NCI-H1930 (cell line): ENCODE results near the gene NPLOC4.
A peak's percentile ranks its signal among the peaks of the same experiment; 100 is the strongest.
"Not testable (repeated sequence)": the region's sequence is repeated elsewhere in the genome, so short reads cannot be mapped to it uniquely, and the experiment has no call there.

Experiments used
- DNase-seq, 2 experiments: peaks; one replicate each; lab custom pipeline; 2025; lab: John Stamatoyannopoulos, UW

Gene NPLOC4

DNA sequence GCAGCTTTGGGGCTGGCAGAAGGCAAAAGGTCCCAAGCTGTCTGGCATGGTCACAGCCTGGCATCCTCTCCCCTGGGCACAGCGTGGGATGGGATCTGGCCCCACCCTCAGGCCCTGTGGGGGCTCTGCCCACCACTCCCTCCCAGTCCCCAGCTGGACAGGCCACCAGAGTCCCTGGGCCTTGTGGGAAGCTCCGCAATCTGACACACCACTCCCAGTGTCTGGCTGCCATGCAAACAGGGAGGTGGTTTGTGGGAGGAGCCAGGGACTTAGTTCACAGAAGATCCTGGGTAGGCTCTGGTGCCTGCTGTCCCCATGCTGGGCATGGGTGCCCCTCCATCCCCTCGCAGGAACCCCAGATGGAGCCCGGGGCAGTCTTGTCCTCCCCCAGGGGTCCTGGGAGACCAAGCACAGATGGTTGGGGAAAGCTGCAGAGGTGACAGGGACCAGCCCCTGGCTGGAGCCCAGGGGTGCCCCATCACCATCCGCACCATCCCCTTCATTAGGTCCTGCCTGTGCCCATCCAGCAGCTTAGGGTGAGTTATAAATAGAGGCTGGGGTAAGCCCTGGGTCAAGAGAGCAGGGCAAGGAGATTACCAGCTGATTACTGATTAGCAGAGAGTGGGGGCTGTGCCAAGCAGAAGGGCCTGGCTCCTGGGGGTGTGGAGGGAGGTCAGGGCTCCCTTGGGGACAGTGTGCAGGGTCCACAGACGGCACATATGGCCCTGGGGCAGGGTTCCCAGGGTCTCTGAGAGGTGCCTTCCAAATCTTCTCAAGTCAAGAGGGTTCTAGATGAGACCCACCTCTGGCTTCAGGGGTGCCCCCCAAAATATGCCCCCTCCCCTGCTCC lies 102.5 kb downstream of the NPLOC4 start:
- DNase-seq, result peak in 1 of 2 experiments; percentile 23

DNA sequence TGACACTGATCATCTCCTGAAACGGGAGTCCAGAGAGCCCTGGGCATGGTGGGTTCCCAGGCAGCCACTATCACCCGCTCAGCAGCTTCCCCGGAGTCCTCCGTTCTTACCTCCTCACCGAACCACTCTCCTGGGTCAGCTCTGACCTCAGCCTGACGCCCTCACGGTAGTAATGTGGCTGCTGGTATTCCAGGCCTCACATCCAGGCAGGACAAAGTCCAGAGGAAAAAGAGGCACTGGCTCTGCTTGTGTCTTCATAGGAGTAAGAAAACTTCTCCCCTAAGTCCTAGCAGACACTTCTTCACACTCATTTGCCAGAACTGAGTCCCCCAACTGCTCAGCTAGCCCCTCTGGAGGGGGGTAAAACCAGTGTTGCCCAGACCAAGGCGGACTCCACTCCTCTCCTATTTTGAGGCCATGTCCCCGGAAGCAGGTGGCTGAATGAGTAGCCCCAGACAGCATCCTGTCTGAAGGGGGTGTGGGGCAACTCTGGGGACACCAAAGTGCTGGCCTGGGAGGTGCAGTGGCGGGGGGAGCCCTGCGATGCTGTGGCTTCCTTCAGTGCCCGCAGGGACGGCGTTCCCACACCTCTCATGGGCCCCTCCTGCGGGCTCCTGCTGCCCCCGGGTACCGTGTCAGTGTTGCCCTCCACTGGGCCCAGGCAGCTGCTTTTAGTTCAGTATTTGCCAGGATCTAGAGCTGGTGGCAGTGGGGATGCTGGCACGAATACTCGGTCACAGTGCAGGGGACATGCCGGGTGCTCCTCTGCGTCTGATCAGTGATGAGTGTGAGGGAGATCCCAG lies 103.4 kb downstream of the NPLOC4 start:
- no peak for DNase-seq

DNA sequence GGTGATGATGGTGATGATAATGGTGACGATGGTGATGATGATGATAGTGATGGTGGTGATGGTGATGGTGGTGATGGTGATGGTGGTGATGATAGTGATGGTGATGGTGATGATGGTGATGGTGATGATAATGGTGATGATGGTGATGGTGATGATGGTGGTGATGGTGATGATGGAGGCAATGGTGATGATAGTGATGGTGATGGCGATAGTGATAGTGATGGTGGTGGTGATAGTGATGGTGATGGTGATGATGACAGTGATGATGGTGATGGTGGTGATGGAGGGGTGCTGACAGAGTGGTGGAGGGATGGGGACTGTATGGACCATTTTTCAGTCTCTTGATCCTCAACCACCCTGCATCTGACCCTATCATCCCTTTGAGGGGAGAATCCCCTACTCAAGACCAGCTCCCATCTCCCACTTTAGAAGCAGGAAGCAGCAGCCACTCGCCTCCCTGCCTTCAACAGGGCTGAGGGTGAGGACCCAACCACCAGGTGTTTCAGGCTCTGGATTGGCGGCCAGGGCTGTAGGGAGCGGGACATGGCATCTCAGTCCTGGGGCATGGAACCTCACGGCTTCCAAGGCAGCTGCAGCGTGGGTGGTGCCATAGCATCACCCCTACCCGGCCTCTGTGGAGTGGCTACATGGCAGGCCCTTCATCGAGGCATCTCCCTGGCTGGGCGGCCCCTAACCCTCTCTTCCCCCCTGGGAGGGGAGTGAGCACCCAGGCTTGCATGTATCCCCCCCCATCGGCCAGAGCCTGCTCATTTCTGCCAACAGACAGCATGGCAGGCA lies 104.2 kb downstream of the NPLOC4 start:
- DNase-seq, result no peak

DNA sequence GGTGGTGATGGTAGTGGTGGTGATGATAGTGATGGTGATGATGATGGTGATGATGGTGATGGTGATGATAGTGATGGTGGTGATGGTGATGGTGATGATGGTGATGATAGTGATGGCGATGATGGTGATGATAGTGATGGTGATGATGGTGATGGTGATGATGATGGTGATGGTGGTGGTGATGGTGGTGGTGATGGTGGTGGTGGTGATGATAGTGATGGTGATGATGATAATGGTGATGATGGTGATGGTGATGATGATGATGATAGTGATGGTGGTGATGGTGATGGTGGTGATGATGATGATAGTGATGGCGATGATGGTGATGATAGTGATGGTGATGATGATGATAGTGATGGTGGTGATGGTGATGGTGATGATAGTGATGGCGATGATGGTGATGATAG lies 104.9 kb downstream of the NPLOC4 start:
- DNase-seq, result not testable (repeated sequence)

DNA sequence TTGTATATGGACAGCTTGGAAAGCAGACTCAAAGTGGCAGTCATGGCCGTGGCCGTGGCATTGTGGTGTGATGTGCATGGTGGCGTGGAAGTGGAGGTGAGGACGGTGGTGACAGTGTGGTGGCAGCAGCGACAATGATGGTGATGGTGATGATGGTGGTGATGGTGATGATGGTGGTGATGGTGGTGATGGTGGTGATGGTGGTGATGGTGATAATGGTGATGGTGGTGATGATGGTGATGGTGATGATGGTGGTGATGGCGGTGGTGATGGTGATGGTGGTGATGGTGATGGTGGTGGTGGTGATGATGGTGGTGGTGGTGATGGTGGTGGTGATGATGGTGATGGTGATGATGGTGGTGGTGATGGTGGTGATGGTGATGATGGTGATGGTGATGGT lies 105.9 kb downstream of the NPLOC4 start:
- not testable (repeated sequence) for DNase-seq

DNA sequence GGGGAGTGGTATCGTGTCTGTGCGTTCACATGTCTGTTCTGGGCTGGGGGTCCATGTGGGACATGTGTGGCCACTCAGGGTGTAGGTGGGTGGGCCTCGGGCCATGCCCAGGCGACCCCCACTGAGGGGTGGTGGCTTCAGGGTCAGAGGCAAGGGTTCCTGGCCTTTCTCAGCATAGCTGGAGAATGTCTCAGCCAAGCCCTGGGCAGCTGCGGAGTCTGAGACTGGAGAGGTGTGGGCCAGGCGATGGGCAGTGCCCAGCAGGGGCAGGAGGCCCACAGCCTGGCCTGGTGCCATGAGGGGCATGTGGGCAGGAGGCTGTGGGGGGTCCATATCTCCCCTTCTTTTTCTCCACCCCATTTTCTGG lies 107.5 kb downstream of the NPLOC4 start:
- DNase-seq, result no peak

DNA sequence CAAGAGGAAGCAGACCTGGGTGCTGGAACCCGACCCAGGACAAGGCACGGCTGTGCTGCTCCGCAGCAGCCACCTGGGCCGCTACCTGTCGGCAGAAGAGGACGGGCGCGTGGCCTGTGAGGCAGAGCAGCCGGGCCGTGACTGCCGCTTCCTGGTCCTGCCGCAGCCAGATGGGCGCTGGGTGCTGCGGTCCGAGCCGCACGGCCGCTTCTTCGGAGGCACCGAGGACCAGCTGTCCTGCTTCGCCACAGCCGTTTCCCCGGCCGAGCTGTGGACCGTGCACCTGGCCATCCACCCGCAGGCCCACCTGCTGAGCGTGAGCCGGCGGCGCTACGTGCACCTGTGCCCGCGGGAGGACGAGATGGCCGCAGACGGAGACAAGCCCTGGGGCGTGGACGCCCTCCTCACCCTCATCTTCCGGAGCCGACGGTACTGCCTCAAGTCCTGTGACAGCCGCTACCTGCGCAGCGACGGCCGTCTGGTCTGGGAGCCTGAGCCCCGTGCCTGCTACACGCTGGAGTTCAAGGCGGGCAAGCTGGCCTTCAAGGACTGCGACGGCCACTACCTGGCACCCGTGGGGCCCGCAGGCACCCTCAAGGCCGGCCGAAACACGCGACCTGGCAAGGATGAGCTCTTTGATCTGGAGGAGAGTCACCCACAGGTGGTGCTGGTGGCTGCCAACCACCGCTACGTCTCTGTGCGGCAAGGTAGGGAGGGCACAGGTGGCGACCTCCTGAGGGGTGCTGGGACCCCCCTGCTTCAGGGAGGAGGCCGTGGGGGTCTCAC lies 108.1 kb downstream of the NPLOC4 start:
- no peak for DNase-seq

DNA sequence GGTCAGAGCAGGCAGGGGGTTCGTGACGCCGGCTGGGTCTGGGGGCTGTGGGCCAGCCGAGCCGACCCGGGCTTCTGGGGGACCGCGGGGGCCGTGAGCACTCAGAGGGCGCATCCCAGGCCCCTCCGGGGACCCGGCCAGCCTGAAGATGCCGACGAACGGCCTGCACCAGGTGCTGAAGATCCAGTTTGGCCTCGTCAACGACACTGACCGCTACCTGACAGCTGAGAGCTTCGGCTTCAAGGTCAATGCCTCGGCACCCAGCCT lies 108.6 kb downstream of the NPLOC4 start:
- no peak for DNase-seq

DNA sequence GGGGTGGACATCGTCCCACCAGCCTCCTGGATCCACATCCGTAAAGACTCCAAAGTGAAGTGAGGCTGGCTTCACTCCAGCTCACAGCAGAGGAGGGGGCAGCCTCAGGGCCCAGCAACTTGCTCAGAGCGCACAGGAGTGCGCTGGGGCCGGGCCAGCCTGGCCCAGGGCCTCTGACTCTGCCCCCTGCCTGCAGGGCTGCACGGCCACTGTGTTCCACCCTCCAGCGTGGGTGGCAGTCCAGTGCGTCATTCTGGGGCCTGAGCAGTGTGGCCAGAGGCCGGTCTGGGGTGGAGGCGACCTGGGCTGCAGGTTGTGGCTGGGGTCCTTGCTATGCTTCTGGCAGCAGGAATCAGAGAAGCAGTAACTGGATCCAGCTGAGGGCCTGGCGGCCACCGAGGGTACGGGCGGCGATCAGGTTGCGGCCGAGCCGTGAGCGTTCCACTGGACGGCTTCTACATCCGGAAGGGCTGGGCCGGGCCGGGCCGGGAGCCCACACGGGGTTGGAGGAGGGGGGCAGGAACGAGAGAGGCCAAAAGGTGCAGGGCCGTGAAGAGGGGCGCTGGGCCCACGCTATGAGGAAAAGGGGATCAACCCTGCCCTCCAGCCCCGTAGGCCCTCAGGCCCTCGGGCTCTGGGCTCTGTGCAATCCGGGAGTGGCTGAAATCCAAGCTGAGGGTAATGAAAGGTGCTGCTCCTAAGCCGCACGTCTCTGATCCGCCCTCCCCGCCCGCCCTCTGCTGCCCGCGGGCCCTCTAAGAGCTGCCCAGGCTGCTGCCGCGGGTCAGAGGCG lies 109.1 kb downstream of the NPLOC4 start, which contains the start of gene FSCN2:
FSCN2 (plus strand) TSS at position 787 of the 793 bp plus-strand sequence. CDS start 155 bp downstream, outside the sequence.
- no peak for DNase-seq

DNA sequence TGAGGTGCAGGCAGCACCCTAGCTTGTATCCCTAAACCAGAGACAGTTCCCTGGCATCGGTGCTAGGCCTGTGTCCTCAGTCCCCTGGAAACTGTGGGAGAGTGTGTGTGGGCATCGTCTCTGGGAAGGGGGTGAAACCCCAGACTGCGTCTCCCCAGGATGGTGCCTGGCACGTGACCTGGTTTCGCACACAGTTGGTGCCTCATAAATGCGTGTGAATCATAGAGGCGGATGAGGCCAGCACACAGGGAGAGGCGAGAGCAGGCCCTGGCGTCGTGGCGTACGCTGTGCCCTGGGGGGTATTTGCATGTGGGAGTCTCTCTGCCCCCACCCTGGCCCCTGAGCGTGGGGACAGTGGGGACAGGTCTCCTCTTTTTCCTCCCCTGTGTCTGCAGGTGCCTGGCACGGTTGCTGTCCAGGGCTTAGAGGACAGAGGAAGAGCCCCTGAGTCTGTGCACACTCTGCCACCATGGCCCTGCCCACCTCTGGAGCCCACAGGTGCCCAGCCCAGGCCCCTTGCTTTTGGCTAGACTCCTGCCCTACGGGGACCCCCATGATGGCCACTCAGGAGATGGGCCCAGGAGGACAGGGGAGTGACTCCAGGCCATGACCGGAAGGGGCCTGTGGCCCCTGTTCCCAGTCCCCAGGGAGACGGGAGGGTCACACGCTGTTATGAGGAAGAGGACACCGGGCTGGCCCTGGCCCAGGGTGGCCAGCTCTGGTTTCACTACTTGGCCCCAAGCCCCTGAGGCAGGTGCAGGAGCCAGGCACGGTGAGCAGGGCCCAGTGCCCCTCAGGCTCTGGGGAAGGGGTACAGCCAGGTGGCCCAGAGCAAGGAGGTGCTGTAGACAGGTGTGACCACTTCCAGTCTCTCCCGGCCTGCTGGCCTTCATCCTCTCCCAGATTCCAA lies 110.0 kb downstream of the NPLOC4 start:
- no peak for DNase-seq

DNA sequence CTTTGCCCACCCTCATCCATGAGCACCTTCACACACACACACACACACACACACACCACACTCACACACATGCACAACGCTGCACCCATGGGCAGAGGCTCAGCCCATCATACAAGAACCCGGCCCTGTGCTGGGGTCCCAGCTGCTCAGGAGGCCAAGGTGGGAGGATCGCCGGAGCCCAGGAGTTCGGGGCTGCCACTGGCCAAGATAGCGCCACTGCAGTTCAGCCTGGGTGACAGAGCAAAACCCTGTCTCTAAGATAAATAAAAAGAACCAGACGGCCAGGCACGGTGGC lies 112.1 kb downstream of the NPLOC4 start:
- DNase-seq, result no peak

DNA sequence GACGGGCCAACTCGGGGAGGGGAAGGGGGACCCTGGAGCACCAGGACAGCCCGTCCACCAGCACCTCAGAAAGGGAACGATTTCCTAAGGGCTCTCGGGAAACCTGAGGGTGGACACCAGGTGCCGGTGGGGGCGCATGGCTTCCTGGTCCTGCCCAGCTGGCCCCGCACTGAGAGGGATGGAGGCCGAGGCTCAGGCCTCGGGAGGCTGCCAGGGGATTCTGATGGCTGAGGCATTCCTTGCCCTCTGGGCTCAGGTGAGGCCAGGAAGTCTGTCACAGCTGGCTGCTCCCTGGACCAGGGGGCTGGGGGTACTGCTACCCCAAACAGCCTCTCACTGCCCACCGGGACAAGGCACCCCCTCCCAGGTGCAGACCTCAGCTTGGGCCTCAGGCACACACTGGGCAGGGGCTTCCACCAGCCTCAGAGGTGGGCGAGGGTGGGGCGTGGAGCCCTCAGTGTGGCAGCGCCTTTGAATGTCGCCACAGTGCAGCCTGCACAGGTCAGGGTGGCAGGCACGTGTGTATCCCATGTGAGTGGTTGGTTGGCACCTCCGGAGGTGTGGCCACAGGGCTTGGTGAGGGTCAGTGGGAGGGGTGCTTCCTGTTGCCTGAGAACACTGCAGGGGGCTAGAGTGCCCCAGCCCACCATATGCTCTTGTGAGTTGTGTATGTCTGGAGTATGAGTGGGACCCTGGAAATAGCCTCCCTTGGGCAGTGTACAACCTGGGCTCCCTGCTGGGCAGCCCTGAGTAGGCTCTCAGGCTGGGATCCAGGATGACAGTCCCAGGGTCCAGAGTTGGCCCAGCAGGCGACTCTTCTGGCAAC lies 112.7 kb downstream of the NPLOC4 start:
- DNase-seq, result no peak

DNA sequence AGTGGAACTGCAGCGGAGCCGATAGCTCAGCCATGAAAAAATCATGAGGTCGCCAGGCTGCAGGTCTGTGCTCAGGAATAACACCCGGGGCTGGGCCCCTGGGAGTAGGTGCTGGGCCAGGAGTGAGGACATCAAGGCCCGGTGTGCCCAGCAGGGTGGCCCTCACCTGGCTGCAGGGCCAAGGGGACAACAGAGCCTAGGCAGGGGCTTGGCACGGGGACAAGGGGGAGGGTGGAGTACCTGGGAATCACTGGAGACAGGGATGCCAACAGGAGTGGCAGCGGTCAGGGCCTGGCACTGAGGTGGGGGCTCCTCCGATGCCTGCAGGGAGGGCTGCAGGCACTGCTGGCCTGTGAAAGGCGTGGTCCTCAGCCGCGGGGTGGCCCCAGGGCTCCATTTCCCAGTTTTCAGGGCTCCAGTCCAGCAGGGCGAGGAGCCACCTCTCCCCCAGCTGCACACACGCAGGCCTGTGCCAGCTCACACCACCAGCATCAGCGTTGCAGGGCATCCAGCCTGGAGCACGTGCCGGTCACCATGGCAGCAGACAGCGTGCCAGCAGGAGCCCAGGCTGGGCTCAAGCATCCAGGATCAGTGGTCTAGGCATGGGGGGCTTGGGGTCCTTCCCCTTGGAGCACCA lies 113.4 kb downstream of the NPLOC4 start:
- no peak for DNase-seq

DNA sequence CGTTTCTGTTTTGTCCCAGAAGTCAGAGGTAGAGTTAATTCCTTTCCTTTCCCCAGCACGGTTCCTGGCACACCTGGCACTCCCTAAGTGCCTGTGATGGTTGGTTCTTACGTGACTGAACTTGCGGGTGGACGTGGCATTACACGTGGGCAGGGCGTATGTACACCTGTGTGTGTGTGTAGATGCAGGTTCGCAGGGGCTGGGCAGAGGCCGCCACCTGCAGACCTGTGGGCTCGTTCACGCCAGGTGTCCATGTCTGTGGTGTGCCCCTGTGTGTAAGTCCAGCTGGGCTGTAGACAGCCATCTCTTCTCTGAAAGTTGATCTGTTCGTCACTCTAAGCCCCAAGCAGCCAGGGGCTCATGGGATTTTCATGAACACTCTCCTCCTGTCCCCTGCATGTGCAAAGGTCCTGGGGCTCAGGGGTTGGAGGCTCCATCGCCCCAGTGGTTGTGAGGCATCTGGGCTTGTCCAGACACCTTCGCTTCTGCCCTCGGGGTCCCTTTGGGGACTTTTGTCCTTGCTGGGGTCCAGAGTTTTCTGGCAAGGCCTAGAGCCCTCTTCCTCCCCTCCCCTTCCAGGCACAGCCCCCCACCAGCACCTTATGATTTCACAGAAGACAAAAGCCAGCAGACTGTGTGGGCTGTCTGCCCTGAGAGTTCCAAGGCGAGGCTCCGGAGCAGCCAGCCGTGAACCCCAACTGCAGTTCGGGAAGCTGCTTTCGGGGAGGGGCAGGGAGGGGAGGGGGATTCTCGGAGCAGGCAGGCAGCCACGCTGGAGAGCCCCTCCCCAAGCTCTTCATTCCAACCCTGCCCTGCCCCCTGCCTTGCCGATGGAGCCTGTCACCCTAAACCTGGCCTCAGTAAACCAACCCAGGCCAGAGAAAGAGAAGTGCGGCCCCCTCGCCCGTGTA lies 114.2 kb downstream of the NPLOC4 start:
- no peak for DNase-seq

DNA sequence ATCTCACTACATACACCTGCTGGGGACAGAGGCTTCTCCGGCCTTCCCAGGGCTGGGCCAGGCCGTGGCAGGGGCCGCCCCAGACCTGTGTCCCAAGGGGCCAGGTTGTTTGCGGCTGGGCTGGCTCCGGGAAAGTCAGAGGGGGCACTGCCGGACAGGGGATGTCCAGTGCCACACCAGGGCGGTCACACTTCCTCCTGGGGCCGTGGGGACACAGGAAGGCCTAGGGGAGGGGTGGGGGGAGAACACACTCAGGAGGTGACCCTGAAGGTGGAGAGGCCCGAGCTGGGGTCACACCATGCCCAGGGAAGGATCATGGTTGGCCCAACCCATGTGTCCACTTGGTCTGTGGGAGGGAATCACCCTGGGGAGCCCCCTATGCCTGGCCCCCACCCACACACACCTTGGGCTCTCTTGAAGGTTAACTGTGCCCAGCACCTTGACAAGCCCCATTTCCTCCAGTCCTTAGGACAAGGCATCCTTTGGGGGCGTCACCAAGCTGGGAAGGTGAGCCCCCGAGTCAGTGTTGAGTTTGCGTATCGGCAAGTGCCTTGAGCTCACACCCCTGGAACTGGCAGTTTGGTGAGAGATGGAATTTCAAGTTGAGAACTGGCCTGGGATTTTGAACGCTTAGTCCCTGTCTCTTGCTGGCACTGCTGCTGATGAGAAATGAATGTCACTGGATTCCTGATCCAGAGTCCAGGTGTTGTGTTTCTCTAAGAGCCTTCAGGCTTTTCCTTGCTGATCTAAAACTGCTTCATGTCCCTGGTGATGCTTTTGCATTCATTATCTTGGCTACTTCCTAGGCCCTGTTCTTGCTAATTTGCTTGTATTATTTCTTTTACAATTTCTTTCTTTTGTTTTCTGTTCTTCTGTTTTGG lies 116.7 kb downstream of the NPLOC4 start:
- no peak for DNase-seq

DNA sequence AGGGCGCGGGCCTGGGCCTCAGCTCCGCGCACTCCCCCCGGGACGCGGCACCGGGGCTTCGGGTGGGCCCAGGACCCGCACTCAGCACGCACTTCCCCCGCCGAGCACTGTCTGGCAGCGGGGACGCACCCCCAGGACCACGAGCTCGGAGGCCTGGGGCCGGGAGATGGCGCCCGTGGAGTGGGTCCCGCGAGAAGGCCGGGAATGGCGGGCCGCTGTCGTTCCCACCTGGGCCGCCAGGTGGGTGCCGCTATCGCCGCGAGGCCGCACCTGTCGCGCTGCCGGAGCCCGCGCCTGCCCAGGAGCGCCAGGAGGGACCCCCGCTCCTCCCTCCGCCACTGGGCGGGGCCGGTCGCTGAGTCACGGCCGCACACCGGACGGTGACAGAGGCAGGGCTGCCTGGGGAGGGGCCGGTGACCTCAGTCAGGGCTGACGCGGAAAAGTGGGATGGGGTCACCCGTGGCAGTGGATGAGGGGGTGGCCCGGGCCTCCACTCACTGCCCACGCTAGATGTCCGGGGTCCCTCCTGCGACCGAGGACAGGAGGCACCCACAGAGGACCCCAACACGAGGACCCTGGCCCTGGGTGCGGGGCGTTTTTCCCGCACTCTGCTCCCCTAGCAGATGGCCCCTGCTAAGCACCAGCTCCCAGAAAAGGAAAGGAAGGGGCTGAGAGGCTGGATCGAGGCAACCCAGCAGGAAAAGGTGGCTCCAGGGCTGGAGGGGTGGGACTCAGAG lies 117.5 kb downstream of the NPLOC4 start:
- DNase-seq, result peak; percentile 74
